Ovary (tissue), 9 donors: ENCODE measurements around the gene CYP19A1. TPM values are rescaled to one million over a fixed set of nuclear protein-coding genes. Genes with fewer than 3 reads are reported as not detected.

Experiments
- DNase-seq, 5 donors: peaks; one replicate each; pipeline ENCODE4 v3.0.0-alpha.2; 2019 to 2020
- H3K27ac ChIP-seq, 2 donors: fragments of 200-600 bp; one replicate each; pipeline versions ENCODE4 v1.5.1 to v1.8.0; 2019 to 2022
- H3K27me3 ChIP-seq: fragments of 200-600 bp; one replicate; pipeline ENCODE4 v1.8.0; 2022
- H3K36me3 ChIP-seq: fragments of 200-600 bp; sonication (generic); one replicate; pipeline ENCODE4 v1.5.1; 2019
- H3K4me1 ChIP-seq: one replicate; pipeline ENCODE4 v1.8.1; 2013; ENCODE audit warnings: mild to moderate bottlenecking, moderate library complexity; ENCODE audit not compliant: insufficient read depth
- H3K4me3 ChIP-seq: fragments of 200-600 bp; sonication (generic); one replicate; pipeline ENCODE4 v1.5.1; 2017
- H3K9me3 ChIP-seq, 2 donors: fragments of 200-600 bp in 1 of 2; sonication (generic) in 1 of 2; one replicate each; pipeline versions ENCODE4 v1.5.1 to v1.8.1; 2013 to 2019; ENCODE audit warnings: mild to moderate bottlenecking in 1 of 2, moderate library complexity in 1 of 2
- EP300 ChIP-seq: sonication (generic); formaldehyde crosslinking; IDR thresholded peaks from one replicate; pipeline ENCODE4 v1.6.1; 2017; ENCODE audit warnings: antibody characterized with exemption
- POLR2A ChIP-seq: fragments of 450-650 bp; IDR thresholded peaks from one replicate; pipeline ENCODE4 v1.6.1; 2017; ENCODE audit warnings: antibody characterized with exemption, mild to moderate bottlenecking, moderate library complexity
- whole genome bisulfite sequencing, 3 donors: extraction: QIAGEN DNeasy Blood & Tissue Kit in 1 of 3; methylation state at CpG; one replicate each; pipeline versions ENCODE4 v1.1.5 to v1.1.7; 2013 to 2017; 5-methylcytosine and 5-hydroxymethylcytosine counted together
- intact Hi-C, 4 donors: fragments of 100-400 bp; cut with DNase I; formaldehyde crosslinking; loops; one replicate each; pipeline versions ENCODE4 v1.11.0 to v1.15.1; 2022 to 2023
- polyA plus RNA-seq, 2 donors: library from polyadenylated mRNA; stranded (reverse); fragments of 200-250 nt in 1 of 2; fragments of 350-450 nt in 1 of 2; fragmentation: Illumina TruSeq in 1 of 2; extraction: RNeasy Lipid Tissue Mini Kit (QIAGEN cat#74804) in 1 of 2; gene quantifications; one replicate each; pipeline ENCODE4 v1.2.3, GENCODE V29; 2013 to 2014
- total RNA-seq, 7 donors: library from RNA; depleted of rRNA in 2 of 7; stranded (reverse); fragments of >200 nt in 2 of 7; fragmentation: NEBNext Ultra II Directional in 3 of 7; extraction: Animal tissue kit (Norgen Biotek cat#: 25700) in 3 of 7; gene quantifications; one replicate each; pipeline versions ENCODE4 v1.1.0 to v1.2.4, GENCODE V29; 2016 to 2023
- TF ChIP-seq, protein P1 (sequence below), 3 donors: fragments of 450-650 bp in 2 of 3; fragments of 200-600 bp in 1 of 3; IDR thresholded peaks; one replicate each; pipeline versions ENCODE4 v1.5.1 to v1.8.0; 2016 to 2022; ENCODE audit warnings: antibody characterized with exemption in 3 of 3, mild to moderate bottlenecking in 1 of 3
- donor health status: DM: no; HTN: no; CAD: no; lungs with moderate emphysema.
- donor health status: DM: no; HTN: no; CAD: no.
- donor health status: Bipolar disorder and iron deficiency.
- donor health status: DM: yes; HTN: yes; CAD: no.
- donor health status: DM: no; HTN: no; CAD: no.
- donor health status: DM: yes; HTN: yes; CAD: no.

CYP19A1 gene
- total and polyA plus RNA-seq, 9 donors: 0.81 to 1,570 (median 1.4) TPM

- Histone ChIP-seq H3K27me3 (no peaks in the 10 kb centered on the region), H3K36me3 (no peaks in the 10 kb centered on the region), H3K9me3 (no peaks in the 10 kb centered on the region), H3K27ac (no peak overlapping the region), H3K4me1 (no peaks in the 10 kb centered on the region), H3K4me3 (no peak overlapping the region)
- no peak for DNase-seq
- intact Hi-C loops: no loop called here
- TF ChIP-seq, protein P1, sequence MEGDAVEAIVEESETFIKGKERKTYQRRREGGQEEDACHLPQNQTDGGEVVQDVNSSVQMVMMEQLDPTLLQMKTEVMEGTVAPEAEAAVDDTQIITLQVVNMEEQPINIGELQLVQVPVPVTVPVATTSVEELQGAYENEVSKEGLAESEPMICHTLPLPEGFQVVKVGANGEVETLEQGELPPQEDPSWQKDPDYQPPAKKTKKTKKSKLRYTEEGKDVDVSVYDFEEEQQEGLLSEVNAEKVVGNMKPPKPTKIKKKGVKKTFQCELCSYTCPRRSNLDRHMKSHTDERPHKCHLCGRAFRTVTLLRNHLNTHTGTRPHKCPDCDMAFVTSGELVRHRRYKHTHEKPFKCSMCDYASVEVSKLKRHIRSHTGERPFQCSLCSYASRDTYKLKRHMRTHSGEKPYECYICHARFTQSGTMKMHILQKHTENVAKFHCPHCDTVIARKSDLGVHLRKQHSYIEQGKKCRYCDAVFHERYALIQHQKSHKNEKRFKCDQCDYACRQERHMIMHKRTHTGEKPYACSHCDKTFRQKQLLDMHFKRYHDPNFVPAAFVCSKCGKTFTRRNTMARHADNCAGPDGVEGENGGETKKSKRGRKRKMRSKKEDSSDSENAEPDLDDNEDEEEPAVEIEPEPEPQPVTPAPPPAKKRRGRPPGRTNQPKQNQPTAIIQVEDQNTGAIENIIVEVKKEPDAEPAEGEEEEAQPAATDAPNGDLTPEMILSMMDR (IDR thresholded peaks at IDR 0.05): no peak
- TF ChIP-seq POLR2A (no peak), EP300 (no peak)
- WGBS, 3 donors: 91 to 94% (median 92%) methylated on average over 3 of the region's 3 CpGs
Observed at GRCh38 chr15:51350723-51351122, 12.3 kb upstream of the CYP19A1 start.

DNA sequence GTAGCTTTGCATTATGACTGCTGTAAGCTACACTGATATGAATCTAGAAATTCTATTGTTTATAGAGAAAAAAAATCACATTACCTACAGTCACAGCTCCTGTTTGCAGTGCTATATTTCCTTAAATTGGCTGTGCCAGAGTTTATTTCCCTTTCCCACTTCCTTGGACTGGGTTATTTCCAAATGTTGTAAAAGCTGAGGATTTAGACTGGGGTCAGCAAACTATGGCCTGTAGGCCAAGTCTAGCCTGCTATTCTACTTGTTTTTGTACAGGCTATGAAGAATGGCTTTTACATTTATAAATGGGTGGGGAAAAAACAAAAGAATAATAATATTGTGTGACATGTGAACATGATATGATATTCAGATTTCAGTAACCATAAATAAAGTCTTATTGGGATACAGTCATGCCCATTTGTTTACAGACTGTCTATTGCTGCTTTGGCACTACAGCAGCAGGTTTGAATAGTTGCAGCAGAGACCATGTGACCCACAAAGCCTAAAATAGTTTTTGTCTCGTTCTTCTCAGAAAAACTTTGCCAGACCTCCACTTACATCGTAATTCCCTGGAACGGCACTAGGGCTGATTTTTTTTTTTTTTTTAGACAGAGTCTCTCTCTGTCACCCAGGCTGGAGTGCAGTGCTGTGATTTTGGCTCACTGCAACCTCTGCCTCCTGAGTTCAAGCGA is 10.9 kb upstream of the CYP19A1 start:
- Histone ChIP-seq H3K9me3 (no peaks in the 10 kb centered on the region), H3K4me3 (no peak overlapping the region), H3K27me3 (no peaks in the 10 kb centered on the region), H3K27ac (no peak overlapping the region), H3K36me3 (no peaks in the 10 kb centered on the region), H3K4me1 (no peaks in the 10 kb centered on the region)
- intact Hi-C loops: no loop called here
- DNase-seq: no peak
- 25 to 34% (median 28%) methylated on average over 4 of the region's 4 CpGs for WGBS, 3 donors
- TF ChIP-seq POLR2A (no peak), EP300 (no peak)
- TF ChIP-seq, protein P1 (IDR thresholded peaks at IDR 0.05): no peak

DNA sequence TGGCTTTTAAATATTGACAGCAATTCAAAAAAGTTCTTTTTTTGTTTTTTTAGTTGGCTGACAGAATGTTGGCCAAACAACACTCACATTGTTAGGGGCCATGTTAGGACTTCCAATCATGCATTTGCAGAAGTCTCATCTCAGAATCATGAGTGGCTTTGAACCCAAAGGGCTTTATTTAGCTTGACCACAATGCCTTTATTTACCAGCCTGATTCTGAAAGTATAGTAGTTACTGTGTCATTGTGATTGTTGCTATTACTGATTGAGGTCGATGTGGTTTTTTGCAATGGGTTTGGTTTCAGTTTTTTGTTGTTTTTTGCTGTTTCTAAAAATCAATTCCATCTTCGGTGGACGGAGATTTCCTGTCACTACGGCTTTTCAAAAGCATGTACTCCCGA is 10.3 kb upstream of the CYP19A1 start:
- no peak for DNase-seq
- no peaks in the 10 kb centered on the region for H3K27me3 ChIP-seq
- no peaks in the 10 kb centered on the region for H3K36me3 ChIP-seq
- WGBS, 3 donors: 70 to 78% (median 75%) methylated on average over 5 of the region's 5 CpGs
- no peak overlapping the region for H3K27ac ChIP-seq
- intact Hi-C loops: no loop called here
- TF ChIP-seq POLR2A (no peak), EP300 (no peak)
- TF ChIP-seq, protein P1 (IDR thresholded peaks at IDR 0.05): no peak
- no peaks in the 10 kb centered on the region for H3K9me3 ChIP-seq
- no peak overlapping the region for H3K4me3 ChIP-seq
- no peaks in the 10 kb centered on the region for H3K4me1 ChIP-seq

DNA sequence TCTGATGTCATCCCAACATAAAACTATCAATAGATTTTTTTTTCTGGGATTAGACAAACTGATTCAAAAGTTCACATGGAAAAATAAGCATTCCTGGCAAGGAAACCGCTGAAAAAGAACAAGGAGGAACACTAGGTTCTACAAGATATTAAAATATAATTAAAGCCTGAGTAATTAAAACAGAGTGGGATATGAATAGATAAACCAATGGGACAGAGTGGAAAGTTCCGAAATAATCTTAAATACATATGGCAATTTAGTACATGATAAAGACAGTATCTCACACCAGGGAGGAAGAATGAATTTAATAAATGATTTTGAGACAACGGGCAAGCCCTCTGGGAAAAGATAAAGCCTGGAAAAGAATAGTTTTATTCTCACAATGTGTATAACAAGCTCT is 7.7 kb upstream of the CYP19A1 start:
- 26 to 35% (median 30%) methylated on average over 3 of the region's 3 CpGs for WGBS, 3 donors
- Histone ChIP-seq H3K27me3 (no peaks in the 10 kb centered on the region), H3K4me3 (no peak overlapping the region), H3K9me3 (no peaks in the 10 kb centered on the region), H3K36me3 (no peaks in the 10 kb centered on the region), H3K4me1 (peaks cover 3% of the 10 kb centered on the region), H3K27ac (no peak overlapping the region)
- DNase-seq: no peak
- TF ChIP-seq POLR2A (no peak), EP300 (no peak)
- TF ChIP-seq, protein P1 (IDR thresholded peaks at IDR 0.05): no peak
- intact Hi-C loops: no loop called here
